Esophagus squamous epithelium (tissue), 4 donors: ENCODE measurements around the gene ATP6V0D1.

ENCODE experiments used
- CTCF ChIP-seq, 6 experiments: fragments of 450-650 bp in 4 of 6; fragments of 200-600 bp in 2 of 6; sonication (generic) in 2 of 6; IDR thresholded peaks; one replicate each; pipeline ENCODE4 v1.5.1; 2016 to 2019; ENCODE audit warnings: antibody characterized with exemption in 6 of 6, mild to moderate bottlenecking in 4 of 6, moderate library complexity in 4 of 6
- POLR2A ChIP-seq, 4 donors: fragments of 450-650 bp; IDR thresholded peaks; one replicate each; pipeline ENCODE4 v1.6.1; 2017; ENCODE audit warnings: antibody characterized with exemption in 4 of 4, mild to moderate bottlenecking in 4 of 4, moderate library complexity in 3 of 4

- TF ChIP-seq CTCF (IDR thresholded peaks at IDR 0.05) (no peak), POLR2A (IDR thresholded peaks at IDR 0.05) (no peak)
Measured at GRCh38 chr16:67426022-67426421, 54.9 kb downstream of the ATP6V0D1 start.
